Erythroblast (primary cell): ENCODE data around the gene AP2A2.

Experiments
- GATA1 ChIP-seq: IDR thresholded peaks from 2 replicates; pipeline ENCODE4 v1.6.1; 2011; ENCODE audit warnings: low read depth, mild to moderate bottlenecking, control low read depth, low read length, moderate library complexity
- POLR2A ChIP-seq: IDR thresholded peaks from 2 replicates; pipeline ENCODE4 v1.6.1; 2011; ENCODE audit warnings: mild to moderate bottlenecking, low read length

DNA sequence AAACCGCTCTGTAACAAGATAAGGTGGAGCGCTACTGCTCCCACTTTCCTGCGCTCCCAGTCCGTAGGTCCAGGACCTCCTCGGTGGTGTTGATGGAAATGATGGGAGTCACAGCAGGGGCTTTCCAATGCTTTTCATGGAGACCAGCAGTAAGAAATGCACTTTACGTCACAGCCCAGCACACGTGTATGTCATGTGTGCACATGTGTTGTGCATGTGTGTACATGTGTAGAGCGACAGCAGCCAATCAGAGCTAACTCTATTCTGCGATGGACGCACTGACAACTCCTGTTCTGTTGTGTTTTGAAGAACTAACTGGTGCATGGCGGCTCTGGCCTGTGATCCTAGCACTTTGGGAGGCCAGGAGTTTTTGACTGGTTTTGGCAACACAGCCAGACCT, 16.3 kb upstream of the AP2A2 start:
- TF ChIP-seq POLR2A: no peak
- TF ChIP-seq GATA1: no peak
